ENCODE data around the gene ASPG.

ASPG gene

GRCh38 chr14:104138718-104139459 lies 53.4 kb downstream of the ASPG start:
- DNase-seq, result no peak

GRCh38 chr14:104139460-104140212 lies 54.1 kb downstream of the ASPG start:
- DNase-seq, result no peak

- DNase-seq, result no peak
These were observed 54.6 kb downstream of the ASPG start for GRCh38 chr14:104140213-104140462.

- DNase-seq, result no peak
These were observed 55.2 kb downstream of the ASPG start for GRCh38 chr14:104140463-104141331.

GRCh38 chr14:104141621-104142091 lies 56.2 kb downstream of the ASPG start:
- DNase-seq, result no peak

GRCh38 chr14:104142136-104142945 lies 56.8 kb downstream of the ASPG start:
- no peak for DNase-seq

- no peak for DNase-seq
These were observed 57.5 kb downstream of the ASPG start for GRCh38 chr14:104142946-104143470.

- DNase-seq, result no peak
These were observed 58.3 kb downstream of the ASPG start for GRCh38 chr14:104143521-104144452.

- DNase-seq, result no peak
These were observed 58.9 kb downstream of the ASPG start for GRCh38 chr14:104144453-104144790.

- DNase-seq, result no peak
These were observed 59.7 kb downstream of the ASPG start for GRCh38 chr14:104144911-104145825.

GRCh38 chr14:104145826-104146601 lies 60.5 kb downstream of the ASPG start:
- no peak for DNase-seq

- DNase-seq, result no peak
These were observed 61.3 kb downstream of the ASPG start for GRCh38 chr14:104146651-104147345.

- no peak for DNase-seq
These were observed 62.0 kb downstream of the ASPG start for GRCh38 chr14:104147346-104148125.

- no peak for DNase-seq
These were observed 63.2 kb downstream of the ASPG start for GRCh38 chr14:104148433-104149277.

GRCh38 chr14:104149278-104149595 lies 63.7 kb downstream of the ASPG start:
- DNase-seq, result no peak

GRCh38 chr14:104149617-104150135 lies 64.2 kb downstream of the ASPG start:
- no peak for DNase-seq
